Measurements from ENCODE around the gene CCDC197.

CCDC197 gene

DNA sequence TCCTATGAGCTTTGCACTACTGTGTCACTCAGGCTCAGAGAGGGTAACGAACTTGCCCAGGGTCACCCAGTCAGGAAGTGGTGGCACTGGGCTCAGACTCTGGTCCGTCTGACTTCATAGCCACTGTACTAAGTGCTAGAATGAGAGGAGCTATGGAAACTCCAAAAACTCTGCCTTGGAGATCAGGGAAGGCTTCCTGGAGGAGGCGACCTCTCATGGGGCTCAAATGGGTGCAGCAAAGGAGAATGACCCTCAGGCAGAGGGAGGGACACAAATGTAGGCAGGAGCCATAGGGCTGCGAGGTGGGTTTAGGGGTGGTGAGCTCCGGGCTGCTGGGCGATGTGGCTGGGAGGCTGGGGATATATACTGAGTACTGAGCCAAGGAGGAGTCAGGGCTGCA, 3.2 kb downstream of the CCDC197 start:
- TF ChIP-seq, protein P1, sequence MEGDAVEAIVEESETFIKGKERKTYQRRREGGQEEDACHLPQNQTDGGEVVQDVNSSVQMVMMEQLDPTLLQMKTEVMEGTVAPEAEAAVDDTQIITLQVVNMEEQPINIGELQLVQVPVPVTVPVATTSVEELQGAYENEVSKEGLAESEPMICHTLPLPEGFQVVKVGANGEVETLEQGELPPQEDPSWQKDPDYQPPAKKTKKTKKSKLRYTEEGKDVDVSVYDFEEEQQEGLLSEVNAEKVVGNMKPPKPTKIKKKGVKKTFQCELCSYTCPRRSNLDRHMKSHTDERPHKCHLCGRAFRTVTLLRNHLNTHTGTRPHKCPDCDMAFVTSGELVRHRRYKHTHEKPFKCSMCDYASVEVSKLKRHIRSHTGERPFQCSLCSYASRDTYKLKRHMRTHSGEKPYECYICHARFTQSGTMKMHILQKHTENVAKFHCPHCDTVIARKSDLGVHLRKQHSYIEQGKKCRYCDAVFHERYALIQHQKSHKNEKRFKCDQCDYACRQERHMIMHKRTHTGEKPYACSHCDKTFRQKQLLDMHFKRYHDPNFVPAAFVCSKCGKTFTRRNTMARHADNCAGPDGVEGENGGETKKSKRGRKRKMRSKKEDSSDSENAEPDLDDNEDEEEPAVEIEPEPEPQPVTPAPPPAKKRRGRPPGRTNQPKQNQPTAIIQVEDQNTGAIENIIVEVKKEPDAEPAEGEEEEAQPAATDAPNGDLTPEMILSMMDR (IDR thresholded peaks at IDR 0.05; ENCODE audit: low read depth, low read length, missing control alignments): no peak
- DNase-seq (ENCODE audit: low read depth): no peak
- H3K4me3 ChIP-seq (ENCODE audit: low read depth, low read length): no peak overlapping the region

DNA sequence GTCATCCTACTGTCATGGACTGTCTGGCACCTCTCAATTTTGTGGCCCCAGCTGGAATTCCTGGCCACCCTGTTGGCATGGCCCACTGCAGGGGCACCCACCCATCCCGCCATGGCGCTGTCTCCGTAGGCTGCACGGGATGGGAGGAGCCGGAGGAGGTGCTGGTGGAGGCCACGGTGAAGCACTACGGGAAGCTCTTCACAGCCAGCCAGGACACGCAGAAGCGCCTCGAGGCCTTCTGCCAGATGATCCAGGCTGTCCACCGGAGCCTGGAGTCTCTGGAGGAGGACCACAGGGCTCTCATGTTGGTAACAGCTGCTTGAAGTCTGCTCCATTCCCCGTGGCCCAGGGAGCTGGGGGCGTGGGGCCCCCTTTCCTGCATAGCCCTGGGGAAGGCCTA, 3.9 kb downstream of the CCDC197 start:
- no peak for DNase-seq (ENCODE audit: low read depth)
- TF ChIP-seq, protein P1 (IDR thresholded peaks at IDR 0.05; ENCODE audit: low read depth, low read length, missing control alignments): no peak
- H3K4me3 ChIP-seq (ENCODE audit: low read depth, low read length): no peak overlapping the region

DNA sequence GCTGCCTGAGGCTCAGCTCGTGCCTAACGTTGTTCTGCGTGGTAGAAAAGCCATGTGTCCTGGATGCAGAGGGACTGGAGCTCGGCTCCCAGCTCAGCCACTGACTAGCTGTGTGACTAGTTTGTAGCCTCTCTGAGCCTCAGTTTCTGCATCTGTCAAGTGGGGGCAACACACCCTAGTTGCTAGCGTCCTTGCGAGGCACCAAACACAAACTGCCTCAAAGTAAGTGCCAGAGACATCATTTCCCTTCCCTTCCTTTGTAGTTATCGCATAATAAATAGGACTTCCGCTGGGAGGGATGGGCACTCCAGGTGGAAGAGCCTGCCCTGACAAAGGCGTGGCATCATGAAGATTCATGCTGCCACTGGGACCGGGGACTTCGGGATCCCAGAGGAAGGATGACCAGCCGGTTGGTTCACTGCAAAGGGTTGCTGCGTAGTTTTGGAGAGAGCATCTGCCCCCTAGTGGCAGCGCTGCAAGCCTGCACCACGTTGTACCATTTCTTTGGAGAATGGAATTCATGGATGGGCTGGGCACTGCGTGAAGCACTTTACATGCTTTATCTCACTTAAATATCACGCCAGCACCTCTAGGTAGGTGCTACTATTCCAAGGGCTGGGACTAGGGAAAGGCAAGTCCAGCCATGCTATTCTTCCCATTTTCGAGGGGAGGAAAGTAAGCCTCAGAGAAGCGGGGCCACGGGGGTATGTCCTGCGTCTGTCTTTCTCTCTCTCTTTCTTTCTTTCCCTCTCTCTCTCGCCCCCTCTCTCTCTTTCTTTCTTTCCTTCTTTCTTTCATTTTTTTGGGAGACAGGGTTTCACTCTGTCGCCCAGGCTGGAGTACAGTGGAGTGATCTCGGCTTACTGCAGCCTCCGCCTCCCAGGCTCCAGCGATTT, 4.6 kb downstream of the CCDC197 start:
- no peak overlapping the region for H3K4me3 ChIP-seq (ENCODE audit: low read depth, low read length)
- no peak for DNase-seq (ENCODE audit: low read depth)
- TF ChIP-seq, protein P1 (IDR thresholded peaks at IDR 0.05; ENCODE audit: low read depth, low read length, missing control alignments): peak; percentile 99

DNA sequence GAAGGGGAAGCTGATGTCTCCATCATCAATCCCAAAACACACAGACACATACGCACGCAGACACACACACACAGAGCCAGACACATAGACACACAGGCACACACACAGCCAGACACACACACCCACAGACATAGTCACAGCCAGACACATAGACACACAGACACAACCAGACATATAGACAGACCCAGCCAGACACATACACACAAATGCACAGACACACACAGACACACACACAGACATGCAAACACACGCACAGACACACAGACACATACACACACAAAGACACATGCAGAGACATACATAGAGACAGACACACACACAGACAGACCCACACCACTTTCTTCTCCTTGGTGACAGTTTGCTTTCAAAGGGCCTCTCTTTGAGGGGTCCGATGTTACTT, 6.3 kb downstream of the CCDC197 start:
- TF ChIP-seq, protein P1 (IDR thresholded peaks at IDR 0.05; ENCODE audit: low read depth, low read length, missing control alignments): no peak
- no peak overlapping the region for H3K4me3 ChIP-seq (ENCODE audit: low read depth, low read length)
- no peak for DNase-seq (ENCODE audit: low read depth)

DNA sequence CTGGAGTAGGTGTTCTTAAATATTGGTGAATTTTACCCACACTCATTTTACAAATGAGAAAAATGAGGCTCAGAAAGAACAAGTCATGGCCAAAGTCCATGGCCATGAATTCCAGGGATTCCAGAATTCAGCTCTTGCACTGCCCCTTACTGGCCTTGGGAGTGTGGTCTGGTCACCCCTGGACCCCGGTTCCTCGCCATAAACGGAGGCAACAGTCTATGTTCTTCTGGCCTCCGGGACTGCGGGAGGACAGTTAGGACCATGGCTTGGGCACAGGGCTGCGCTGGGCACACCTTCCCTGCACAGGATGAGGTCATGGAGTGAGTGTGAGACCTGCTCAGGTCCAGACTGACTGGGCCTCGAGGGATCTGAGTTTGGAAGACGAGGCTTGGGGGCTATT, 6.9 kb downstream of the CCDC197 start:
- DNase-seq (ENCODE audit: low read depth): no peak
- TF ChIP-seq, protein P1 (IDR thresholded peaks at IDR 0.05; ENCODE audit: low read depth, low read length, missing control alignments): no peak
- no peak overlapping the region for H3K4me3 ChIP-seq (ENCODE audit: low read depth, low read length)

DNA sequence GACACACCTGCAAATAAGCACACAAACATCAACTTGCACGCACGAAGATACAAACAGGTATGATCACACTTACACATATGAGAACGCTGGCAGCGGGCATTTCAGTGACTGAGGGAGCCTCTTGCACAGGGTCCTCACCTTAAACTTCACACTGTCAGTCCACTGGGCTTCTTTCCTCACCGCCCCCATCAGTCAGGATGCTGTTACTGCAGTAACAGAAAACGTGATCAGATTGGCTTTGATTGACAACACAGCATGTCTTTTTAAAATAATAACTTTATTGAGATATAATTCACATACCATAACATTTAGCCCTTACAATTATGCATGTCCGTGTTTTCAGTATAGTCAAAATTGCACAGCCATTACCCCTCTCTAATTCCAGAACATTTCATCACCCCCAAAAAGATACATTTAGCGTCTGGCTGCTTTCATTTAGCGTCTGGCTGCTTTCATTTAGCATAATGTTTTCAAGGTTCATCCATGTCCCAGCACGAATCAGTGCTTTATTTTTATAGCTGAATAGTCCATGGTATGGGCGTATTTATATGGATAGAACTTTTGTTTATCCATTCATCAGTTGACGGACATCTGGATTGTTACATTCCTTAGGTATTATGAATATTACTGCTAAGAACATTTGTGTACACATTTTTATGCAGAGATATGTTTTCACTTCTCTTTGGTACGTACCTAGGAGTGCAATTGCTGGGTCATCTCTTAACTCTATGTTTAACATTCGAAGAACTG, 8.4 kb downstream of the CCDC197 start:
- no peak for DNase-seq (ENCODE audit: low read depth)
- H3K4me3 ChIP-seq (ENCODE audit: low read depth, low read length): no peak overlapping the region

More for the DNA sequence above, 8.4 kb downstream of the CCDC197 start:
- TF ChIP-seq, protein P1 (IDR thresholded peaks at IDR 0.05; ENCODE audit: low read depth, low read length, missing control alignments): peak; percentile 72
